Activated CD4-positive, CD25-positive, alpha-beta regulatory T cell treated with anti-CD3 and anti-CD28 coated beads, Interleukin-2, amount 50 U/mL, for 24 hours (primary cell): Measurements from ENCODE around the gene CEP97.
"Not testable (repeated sequence)": the region's sequence is repeated elsewhere in the genome, so short reads cannot be mapped to it uniquely, and the experiment has no call there.

Source experiments
- ATAC-seq, 2 donors: fragments of 150-1000 bp; cut with Tn5 transposase; one replicate each; pipeline ENCODE4 v1.10.0; 2021; ENCODE audit warnings: mild to moderate bottlenecking in 1 of 2, moderate library complexity in 1 of 2

Gene CEP97, protein sequence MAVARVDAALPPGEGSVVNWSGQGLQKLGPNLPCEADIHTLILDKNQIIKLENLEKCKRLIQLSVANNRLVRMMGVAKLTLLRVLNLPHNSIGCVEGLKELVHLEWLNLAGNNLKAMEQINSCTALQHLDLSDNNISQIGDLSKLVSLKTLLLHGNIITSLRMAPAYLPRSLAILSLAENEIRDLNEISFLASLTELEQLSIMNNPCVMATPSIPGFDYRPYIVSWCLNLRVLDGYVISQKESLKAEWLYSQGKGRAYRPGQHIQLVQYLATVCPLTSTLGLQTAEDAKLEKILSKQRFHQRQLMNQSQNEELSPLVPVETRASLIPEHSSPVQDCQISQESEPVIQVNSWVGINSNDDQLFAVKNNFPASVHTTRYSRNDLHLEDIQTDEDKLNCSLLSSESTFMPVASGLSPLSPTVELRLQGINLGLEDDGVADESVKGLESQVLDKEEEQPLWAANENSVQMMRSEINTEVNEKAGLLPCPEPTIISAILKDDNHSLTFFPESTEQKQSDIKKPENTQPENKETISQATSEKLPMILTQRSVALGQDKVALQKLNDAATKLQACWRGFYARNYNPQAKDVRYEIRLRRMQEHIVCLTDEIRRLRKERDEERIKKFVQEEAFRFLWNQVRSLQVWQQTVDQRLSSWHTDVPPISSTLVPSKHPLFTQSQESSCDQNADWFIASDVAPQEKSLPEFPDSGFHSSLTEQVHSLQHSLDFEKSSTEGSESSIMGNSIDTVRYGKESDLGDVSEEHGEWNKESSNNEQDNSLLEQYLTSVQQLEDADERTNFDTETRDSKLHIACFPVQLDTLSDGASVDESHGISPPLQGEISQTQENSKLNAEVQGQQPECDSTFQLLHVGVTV

DNA sequence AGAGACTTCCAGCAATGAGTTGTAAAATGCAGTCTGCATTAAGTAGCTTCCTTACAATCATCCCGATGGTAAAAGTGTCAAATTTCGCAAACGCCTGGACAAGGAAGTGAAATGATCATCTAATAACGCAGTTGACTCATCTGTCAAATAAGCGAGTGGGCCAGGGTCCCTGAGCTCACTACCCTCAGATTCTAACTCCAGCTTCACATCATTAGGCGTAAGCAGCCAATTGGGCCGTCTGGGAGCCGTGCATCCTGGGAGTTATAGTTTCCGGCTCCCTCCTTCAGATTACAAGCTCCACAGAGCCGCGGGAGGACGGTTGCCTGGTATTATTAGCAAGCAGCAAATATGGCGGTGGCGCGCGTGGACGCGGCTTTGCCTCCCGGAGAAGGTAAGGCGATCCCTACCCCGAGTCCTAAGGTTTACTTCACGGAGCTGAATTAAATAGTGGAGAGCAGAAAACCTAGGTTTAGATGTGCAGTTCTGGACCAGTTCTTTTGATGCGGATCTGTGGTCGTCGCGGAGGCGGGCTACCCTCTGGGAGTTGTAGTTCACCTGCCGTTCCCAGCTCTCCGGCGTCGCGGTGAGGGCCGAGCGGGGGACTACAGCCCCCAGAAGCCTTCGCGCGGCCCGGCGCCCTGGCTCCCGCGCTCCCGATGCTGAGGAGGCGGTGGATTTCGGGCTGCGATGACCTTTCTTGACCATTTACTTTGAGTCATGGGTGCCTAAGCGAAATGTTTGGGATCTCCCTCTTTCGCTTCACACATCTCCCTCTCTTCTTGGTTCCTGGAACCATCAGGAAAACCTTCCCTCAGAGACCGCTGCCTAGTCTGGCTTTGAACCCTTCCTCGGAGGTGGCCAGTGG is at the start of gene CEP97:
CEP97 (plus strand) TSS at position 286 of the 865 bp plus-strand sequence; CDS start at position 349, 63 bp downstream.
- ATAC-seq: peak; percentile 95 to 97

DNA sequence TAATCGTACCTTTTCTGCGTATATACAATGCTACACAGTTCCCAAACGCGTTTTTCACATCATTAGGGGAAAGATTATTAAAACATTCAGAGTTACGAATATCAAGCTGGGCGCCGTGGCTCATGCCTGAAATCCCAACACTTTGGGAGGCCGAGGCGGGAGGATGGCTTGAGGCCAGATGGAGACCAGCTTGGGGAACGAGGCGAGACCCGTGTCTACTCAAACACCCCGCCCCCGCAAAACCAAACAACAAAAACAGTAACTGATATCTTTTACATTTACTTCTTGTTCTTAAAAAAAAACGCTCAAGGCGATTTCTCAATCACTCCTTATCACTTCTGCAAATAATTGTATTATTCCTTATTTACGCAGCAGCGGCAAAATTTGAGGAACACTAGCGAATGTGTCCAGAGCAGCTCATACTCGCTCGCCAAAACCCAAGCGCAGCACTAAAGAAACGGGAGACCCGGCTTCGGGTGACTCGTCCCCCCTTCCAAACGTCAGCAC is 48.7 kb upstream of the CEP97 start:
- ATAC-seq: no peak

DNA sequence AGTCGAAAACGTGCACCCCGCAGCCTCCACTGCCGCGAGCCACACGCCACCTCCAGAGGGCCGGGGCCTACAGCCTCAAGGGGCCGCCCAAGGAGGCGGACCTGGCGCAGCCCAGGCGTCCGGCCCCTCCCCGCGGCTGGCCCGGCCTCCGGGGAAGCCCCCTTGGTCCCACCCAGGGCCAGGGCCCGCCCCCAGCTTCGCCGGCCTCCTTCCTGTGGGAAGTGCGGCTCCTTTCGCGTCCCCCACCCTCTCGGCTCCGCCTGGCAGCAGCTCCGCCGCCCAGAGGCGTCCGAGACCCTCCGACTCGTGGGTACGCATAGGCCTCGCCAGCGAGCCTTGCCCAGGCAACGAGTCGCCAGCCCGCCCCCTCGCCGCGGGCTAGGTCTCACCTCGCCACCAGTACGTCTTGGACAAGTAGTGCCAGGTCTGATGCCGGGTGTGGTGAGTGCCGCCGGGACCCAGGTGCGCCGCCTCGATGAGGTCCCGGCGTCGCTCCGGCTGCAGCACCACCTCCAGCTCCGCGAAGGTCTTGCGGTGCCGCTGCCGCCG is 48.1 kb upstream of the CEP97 start:
- peak; percentile 89 for ATAC-seq

DNA sequence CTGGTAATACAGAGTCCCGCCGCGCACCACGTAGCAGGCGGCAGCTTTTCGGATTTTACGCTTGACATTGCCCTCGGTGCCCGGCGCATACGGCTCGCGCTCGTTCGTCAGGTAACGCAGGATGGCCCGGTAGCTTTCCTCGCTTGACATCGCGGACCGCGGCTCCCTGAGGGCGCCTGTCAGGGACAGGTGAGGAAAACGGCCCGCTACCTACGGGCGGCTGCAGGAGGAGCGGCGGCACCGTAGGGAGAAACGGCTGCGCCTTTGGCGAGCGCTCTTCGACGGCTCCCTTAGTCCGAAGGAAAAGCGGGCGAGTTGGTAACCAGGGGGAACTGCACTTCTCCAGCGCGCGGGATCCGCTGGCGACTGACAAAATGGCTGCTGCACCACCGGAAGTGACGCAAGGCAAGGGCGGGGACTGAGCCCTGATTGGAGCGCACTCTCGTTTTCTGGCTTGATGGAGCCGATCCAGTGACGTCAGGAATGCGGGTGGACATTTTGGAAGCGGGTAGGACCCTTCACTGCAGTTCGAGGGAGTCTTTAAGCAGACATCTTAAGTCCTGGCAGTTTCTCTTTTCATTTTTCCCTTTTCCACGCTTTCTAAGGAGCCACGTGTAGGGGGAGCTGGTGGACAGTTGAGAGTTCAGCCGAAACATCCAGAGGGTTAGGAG is 47.5 kb upstream of the CEP97 start, which contains the start of gene ZBTB11:
ZBTB11 (minus strand) TSS at position 368 of the 671 bp plus-strand sequence; CDS start at position 150, 218 bp downstream.
- peak; percentile 73 for ATAC-seq

DNA sequence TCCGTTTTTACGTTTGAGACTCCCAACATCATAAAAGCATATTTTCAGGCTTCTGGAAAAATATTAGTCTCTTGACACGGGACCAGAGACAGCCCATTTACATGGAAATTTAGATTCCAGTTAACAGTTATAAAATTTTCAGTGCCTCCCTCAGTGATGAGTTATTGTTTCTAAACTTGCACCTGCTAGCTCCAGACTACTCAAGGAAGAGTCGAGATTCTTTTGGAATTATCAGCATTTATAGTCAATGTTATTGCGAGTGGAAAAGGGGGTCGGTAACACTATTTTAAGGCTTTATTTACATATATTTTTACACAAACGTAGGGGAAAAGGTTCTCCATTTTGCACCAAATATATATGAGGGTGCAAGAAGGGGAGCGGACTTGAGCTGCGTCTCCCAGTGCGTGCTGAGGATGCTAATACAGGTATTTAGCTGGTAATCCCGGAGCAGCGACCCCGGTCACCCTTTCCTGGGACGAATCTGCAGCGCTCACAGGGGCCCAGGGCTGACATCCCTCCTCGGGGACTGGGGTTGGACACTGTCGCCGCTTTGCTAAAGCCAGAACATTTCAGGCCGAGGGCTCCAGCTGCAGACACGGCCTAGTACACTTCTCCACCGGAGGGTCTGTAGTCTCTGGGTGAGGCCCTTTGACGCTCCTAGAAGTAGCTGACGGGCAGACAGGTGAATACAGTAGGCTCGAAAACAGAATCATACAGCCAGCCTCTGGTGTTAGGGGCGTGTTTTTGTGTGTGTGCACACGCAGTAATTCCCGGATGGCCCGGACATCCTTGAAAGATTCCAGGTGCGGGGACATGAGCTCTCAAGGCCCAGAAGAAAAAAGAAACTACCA is 46.8 kb upstream of the CEP97 start:
- no peak for ATAC-seq

DNA sequence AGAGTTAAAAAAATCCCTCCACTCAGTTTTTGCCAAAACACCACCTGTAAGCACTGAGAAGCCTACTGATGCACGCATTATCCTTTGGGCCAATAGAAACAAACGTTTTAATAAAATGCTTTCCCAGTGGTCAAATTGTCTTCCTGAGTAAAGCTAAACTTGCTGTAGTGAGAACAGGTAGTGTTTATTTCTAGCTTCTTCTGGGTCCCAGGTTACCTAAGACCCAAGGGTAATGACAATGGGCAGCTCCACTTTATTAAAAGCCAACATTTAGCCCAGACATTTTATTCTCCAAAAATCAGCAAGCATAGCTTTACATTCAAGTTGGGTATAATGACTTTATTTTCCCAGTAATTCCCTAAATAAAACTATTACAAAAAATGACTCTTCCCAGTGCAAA is 45.6 kb upstream of the CEP97 start:
- not testable (repeated sequence) for ATAC-seq

DNA sequence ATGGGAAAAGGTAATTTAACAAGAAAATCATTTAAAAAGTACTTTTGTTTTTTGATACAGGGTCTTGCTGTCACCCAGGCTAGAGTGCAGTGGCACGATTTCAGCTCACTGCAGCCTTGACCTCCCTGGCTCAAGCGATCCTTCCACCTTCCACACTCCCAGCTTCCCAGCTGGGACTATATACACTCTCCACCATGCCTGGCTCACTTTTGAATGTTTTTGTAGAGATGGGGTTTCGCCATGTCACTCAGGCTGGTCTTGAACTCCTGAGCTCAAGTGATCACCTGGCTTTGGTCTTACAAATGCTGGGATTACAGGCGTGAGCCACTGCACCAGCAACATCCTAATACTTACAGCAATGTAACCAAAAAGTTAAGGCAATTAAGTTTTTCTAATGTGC is 43.9 kb upstream of the CEP97 start:
- no peak for ATAC-seq

DNA sequence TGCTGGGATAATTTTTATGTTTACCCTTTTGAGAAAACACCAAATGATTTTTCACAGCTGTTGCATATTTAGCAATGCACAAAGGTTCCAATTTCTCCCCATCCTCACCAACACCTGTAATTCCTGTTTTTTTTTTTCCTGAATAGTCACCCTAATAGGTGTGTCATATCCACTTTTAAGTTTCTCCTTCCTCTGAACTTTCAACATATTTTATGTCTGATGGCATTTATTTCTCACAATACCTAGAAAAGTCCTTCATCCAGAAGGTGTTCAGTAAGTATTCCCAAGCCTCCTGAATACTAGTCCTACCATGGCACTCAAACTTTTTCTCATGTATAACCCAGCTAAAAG is 39.4 kb upstream of the CEP97 start:
- ATAC-seq: no peak

DNA sequence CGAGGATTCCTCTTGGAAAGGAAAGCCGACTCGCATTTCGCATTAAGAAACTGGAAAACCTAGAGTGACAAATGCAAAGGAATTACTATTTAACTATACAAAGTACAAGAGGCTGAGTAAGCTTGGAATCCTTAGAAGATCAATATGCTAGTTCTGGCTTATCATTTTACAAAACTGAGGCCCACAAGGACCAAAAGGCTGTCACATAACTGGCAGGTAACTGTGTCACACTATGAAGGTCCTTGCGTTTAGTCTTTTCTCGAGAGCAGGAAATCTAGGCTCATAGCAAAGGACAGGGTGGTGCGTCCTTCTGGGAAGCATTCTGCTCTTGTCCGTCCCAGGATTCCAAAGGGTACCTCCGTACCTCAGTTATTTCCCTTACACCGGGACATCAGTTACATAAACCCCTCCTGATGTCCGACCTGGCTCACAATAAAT is 38.5 kb upstream of the CEP97 start:
- ATAC-seq: peak in 1 of 2 donors; percentile 2

DNA sequence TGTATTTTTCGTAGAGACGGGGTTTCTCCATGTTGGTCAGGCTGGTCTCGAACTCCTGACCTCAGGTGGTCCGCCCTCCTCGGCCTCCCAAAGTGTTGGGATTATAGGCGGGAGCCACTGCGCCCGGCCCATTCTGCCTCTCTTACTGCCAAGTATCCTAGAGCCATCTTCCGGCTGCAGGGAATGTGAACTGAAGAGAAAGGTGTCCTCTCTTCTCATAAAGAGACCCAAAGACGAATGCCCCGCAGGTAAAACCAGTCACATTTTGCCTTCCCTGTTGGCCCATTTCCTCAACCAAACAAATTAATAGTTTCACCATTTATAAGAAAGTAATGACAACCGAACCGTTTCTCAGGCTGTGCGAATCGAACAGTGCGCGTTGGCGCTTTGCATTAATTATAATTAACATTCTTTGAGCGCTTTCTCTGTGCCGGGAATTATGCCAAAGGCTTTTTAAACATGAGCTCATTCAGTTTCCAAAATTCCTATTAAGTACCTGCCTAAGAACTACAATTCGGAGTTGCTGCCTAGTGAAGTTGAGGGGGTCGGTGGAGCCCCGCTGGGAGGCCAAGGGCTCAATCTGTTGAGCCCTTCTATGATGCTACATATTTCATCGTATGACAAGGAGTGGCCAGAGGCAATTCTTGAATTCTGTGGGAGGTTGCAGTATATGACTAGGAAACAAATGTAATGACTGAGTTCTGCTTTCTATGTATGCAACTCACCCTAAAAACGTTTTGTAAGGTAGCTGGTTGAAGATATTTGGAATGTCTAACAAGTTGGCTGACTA is 37.1 kb upstream of the CEP97 start:
- ATAC-seq: no peak

DNA sequence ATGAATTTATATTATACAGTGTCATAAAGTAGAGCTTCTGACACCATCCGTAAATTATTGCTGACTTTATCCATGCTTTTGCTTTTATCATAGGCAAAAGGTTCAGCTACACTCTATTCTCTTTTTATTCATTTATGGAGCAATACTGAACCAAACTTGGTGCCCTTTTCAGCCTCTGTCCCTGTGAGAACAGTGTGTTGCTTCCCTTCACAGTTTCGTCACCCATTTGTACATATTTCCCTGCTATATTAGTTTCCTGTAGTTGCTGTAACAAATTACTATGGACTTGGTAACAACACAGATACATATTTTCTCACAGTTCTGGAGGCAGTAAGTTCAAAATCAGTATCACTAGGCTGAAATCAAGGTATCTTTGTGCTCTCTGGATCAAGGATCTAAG is 35.1 kb upstream of the CEP97 start:
- no peak for ATAC-seq

DNA sequence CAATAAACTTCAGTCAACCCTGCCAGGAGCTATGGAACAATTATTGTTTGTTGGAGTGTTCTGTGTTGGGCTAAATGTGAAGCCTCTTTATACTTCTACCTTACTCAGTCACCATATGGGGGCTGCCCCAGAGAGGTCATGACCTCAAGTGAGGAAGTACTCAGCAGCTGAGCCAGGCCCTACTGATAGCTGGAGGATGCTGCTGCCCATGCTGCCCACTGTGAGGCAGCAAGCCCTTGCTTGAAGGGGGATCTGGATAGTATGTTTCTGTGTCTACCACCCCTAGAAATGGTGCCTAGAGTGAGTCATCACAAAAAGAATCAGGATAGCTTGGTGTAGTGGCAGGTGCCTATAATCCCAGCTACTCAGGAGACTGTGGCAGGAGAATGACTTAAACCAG is 33.4 kb upstream of the CEP97 start:
- ATAC-seq: no peak

DNA sequence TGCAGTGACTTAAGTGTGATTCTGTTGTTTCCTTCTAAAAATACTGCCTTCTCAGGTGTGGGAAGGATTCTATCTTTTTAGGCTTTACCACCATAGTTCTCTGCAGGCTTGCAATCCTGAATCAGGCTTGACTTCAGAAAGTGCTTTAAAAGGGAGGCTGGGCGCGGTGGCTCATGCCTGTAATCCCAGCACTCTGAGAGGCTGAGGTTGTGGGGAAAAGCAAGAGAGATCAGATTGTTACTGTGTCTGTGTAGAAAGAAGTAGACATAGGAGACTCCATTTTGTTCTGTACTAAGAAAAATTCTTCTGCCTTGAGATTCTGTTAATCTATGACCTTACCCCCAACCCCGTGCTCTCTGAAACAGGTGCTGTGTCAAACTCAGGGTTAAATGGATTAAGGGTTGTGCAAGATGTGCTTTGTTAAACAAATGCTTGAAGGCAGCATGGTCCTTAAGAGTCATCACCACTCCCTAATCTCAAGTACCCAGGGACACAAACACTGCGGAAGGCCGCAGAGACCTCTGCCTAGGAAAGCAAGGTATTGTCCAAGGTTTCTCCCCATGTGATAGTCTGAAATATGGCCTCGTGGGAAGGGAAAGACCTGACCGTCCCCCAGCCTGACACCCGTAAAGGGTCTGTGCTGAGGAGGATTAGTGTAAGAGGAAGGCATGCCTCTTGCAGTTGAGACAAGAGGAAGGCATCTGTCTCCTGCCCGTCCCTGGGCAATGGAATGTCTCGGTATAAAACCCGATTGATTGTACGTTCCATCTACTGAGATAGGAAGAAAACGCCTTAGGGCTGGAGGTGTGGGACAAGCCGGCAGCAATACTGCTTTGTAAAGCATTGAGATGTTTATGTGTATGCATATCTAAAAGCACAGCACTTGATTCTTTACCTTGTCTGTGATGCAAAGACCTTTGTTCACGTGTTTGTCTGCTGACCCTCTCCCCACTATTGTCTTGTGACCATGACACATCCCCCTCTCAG is 32.4 kb upstream of the CEP97 start:
- ATAC-seq: not testable (repeated sequence)

DNA sequence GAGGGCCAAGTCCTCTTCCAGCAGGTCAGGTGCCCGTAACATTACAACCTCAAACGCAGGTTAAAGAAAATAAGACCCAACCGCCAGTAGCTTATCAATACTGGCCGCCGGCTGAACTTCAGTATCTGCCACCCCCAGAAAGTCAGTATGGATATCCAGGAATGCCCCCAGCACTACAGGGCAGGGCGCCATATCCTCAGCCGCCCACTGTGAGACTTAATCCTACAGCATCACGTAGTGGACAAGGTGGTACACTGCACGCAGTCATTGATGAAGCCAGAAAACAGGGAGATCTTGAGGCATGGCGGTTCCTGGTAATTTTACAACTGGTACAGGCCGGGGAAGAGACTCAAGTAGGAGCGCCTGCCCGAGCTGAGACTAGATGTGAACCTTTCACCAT is 30.9 kb upstream of the CEP97 start:
- peak; percentile 73 to 77 for ATAC-seq

DNA sequence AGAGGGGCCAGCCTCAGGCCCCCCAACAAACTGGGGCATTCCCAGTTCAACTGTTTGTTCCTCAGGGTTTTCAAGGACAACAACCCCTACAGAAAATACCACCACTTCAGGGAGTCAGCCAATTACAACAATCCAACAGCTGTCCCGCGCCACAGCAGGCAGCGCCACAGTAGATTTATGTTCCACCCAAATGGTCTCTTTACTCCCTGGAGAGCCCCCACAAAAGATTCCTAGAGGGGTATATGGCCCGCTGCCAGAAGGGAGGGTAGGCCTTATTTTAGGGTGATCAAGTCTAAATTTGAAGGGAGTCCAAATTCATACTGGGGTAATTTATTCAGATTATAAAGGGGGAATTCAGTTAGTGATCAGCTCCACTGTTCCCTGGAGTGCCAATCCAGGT is 29.6 kb upstream of the CEP97 start:
- not testable (repeated sequence) for ATAC-seq

DNA sequence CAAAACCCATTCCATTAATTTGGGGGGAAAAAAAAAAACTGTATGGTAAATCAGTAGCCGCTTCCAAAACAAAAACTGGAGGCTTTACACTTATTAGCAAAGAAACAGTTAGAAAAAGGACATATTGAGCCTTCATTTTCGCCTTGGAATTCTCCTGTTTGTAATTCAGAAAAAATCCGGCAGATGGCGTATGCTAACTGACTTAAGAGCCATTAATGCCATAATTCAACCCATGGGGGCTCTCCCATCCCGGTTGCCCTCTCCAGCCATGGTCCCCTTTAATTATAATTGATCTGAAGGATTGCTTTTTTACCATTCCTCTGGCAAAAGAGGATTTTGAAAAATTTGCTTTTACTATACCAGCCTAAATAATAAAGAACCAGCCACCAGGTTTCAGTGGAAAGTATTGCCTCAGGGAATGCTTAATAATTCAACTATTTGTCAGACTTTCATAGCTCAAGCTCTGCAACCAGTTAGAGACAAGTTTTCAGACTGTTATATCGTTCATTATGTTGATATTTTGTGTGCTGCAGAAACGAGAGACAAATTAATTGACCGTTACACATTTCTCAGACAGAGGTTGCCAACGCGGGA is 28.5 kb upstream of the CEP97 start:
- ATAC-seq: no peak

DNA sequence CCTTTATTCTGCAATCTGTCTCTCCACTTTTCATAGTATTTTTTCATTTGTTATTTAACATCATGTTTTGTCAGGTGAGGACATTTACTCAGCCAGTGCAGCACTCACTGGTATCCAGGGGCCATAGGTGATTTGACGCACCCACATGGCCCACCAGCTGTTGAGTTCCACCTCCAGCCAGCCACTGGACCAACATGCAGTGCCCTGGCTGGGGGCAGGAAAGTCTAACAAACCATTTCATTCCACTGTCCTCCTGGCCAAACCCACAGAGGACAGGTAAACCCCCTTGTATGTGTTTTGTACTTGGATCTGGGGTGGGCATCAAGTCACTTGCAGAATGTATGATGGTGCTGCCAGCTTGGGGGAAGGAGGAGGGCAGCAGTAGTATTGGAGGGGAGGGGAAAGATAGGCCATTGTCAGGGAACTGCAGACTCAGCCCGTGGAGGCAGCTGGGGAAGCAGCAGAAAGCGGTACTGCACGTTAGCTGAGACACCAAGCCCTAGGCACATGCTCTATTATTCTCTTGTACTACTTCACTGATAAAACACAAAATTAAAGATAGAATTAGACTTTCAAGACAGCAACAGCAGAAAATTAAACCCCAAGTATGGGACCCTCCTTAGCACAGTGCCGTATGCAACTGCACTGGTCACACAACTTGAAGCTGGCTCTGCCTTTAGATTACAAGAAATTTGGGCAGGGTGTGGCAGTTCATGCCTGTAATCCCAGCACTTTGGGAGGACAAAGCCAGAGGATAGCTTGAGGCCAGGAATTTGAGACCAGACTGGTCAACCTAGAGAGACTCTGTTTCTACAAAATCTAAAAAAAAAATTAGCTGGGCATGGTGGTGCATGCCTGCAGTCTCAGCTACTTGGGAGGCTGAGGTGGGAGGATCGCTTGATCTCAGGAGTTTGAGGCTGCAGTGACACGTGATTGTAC is 22.4 kb upstream of the CEP97 start:
- ATAC-seq: no peak
